NCI-H526 treated with DMSO at 0.1 percent for 48 hours (cell line): ENCODE measurements around the gene CEACAM5.

ENCODE experiments used
- DNase-seq: peaks from one replicate; lab custom pipeline; 2025; lab: John Stamatoyannopoulos, UW

Gene CEACAM5

GRCh38 chr19:41708481-41708880 is at the start of gene CEACAM5:
TSS of gene CEACAM5 (plus strand) at chr19:41708626. CDS start at chr19:41708732, 106 bp downstream.
- no peak for DNase-seq

- DNase-seq: no peak
Observed at GRCh38 chr19:41666075-41666474, 42.4 kb upstream of the CEACAM5 start.

GRCh38 chr19:41668315-41668714 is 40.1 kb upstream of the CEACAM5 start:
- DNase-seq: no peak

GRCh38 chr19:41670755-41671154 is 37.7 kb upstream of the CEACAM5 start:
- no peak for DNase-seq

- no peak for DNase-seq
Observed at GRCh38 chr19:41671486-41671885, 36.9 kb upstream of the CEACAM5 start.

GRCh38 chr19:41682437-41682836 is 26.0 kb upstream of the CEACAM5 start:
- no peak for DNase-seq

- no peak for DNase-seq
Observed at GRCh38 chr19:41687419-41687818, 21.0 kb upstream of the CEACAM5 start.

- DNase-seq: no peak
Observed at GRCh38 chr19:41688098-41688497, 20.3 kb upstream of the CEACAM5 start, which contains the start of gene CEACAM7. TSS of gene CEACAM7 (minus strand) at chr19:41688270. CDS start at chr19:41688165, 105 bp downstream.

- DNase-seq: no peak
Observed at GRCh38 chr19:41688687-41689086, 19.7 kb upstream of the CEACAM5 start.

GRCh38 chr19:41689993-41690800 is 18.2 kb upstream of the CEACAM5 start:
- DNase-seq: no peak

GRCh38 chr19:41690801-41691065 is 17.7 kb upstream of the CEACAM5 start:
- no peak for DNase-seq

GRCh38 chr19:41691268-41691970 is 17.0 kb upstream of the CEACAM5 start:
- peak; percentile 2 for DNase-seq

- DNase-seq: no peak
Observed at GRCh38 chr19:41694196-41694595, 14.2 kb upstream of the CEACAM5 start.

- no peak for DNase-seq
Observed at GRCh38 chr19:41694831-41695635, 13.4 kb upstream of the CEACAM5 start.

GRCh38 chr19:41695745-41696144 is 12.7 kb upstream of the CEACAM5 start:
- no peak for DNase-seq

- DNase-seq: no peak
Observed at GRCh38 chr19:41696402-41697197, 11.8 kb upstream of the CEACAM5 start.

- DNase-seq: no peak
Observed at GRCh38 chr19:41697198-41697855, 11.1 kb upstream of the CEACAM5 start.

GRCh38 chr19:41698746-41699230 is 9.6 kb upstream of the CEACAM5 start:
- DNase-seq: no peak

GRCh38 chr19:41699231-41699967 is 9.0 kb upstream of the CEACAM5 start:
- DNase-seq: no peak

- DNase-seq: no peak
Observed at GRCh38 chr19:41699968-41700323, 8.5 kb upstream of the CEACAM5 start.
